Neural cell (in vitro differentiated cells): ENCODE results near the gene HIVEP3. TPM values are rescaled to one million over a fixed set of nuclear protein-coding genes. Genes with fewer than 3 reads are reported as not detected.

Experiments used
- H2AFZ ChIP-seq: fragments of 200-600, 300-800 bp; sonication (generic), shearing (Covaris generic); 2 replicates; pipeline ENCODE4 v1.6.0; 2014; ENCODE audit warnings: low read depth, mild to moderate bottlenecking, antibody characterized with exemption, low read length, moderate library complexity
- H3F3A ChIP-seq: fragments of 200-600 bp; shearing (Covaris generic); 2 replicates; pipeline ENCODE4 v1.6.1; 2016; ENCODE audit warnings: mild to moderate bottlenecking, moderate library complexity, mixed read lengths, antibody characterized with exemption, low read length; ENCODE audit not compliant: insufficient read depth, poor library complexity, severe bottlenecking
- H3K27ac ChIP-seq: fragments of 200-600, 300-800 bp; sonication (generic), shearing (Covaris generic); 2 replicates; pipeline ENCODE4 v1.5.1; 2014; ENCODE audit warnings: mild to moderate bottlenecking, low read length, moderate library complexity
- H3K27me3 ChIP-seq: fragments of 300-800, 200-600 bp; sonication (generic), shearing (Covaris generic); 2 replicates; pipeline ENCODE4 v1.6.0; 2014; ENCODE audit warnings: mild to moderate bottlenecking, low read depth, low read length, moderate library complexity; ENCODE audit not compliant: insufficient read depth
- H3K36me3 ChIP-seq: fragments of 300-800, 200-600 bp; sonication (generic), shearing (Covaris generic); 2 replicates; pipeline ENCODE4 v1.5.1; 2014; ENCODE audit warnings: mild to moderate bottlenecking, antibody characterized with exemption, low read length, moderate library complexity; ENCODE audit not compliant: insufficient read depth
- H3K4me2 ChIP-seq: fragments of 300-800, 200-600 bp; sonication (generic), shearing (Covaris generic); 2 replicates; pipeline ENCODE4 v1.6.0; 2014; ENCODE audit warnings: mild to moderate bottlenecking, low read length
- H3K4me3 ChIP-seq: fragments of 300-800, 200-600 bp; sonication (generic), shearing (Covaris generic); 2 replicates; pipeline ENCODE4 v1.5.1; 2014; ENCODE audit warnings: mild to moderate bottlenecking, low read length, moderate library complexity
- H3K79me2 ChIP-seq: fragments of 200-600 bp; shearing (Covaris generic); replicated peaks from 2 replicates; pipeline ENCODE4 v1.6.0; 2014; ENCODE audit warnings: mild to moderate bottlenecking, low read length, moderate library complexity; ENCODE audit not compliant: insufficient read depth
- H3K9ac ChIP-seq: fragments of 300-800, 200-600 bp; sonication (generic), shearing (Covaris generic); 2 replicates; pipeline ENCODE4 v1.6.1; 2016; ENCODE audit warnings: mild to moderate bottlenecking, low read length, mixed read lengths
- H3K9me2 ChIP-seq: fragments of 200-600 bp; shearing (Covaris generic); 2 replicates; pipeline ENCODE4 v1.6.1; 2016; ENCODE audit warnings: mild to moderate bottlenecking, low read length, mixed read lengths; ENCODE audit not compliant: insufficient read depth
- H3K9me3 ChIP-seq: fragments of 200-600, 300-800 bp; sonication (generic), shearing (Covaris generic); 2 replicates; pipeline ENCODE4 v1.6.1; 2016; ENCODE audit warnings: mild to moderate bottlenecking, mixed run types, low read length, moderate library complexity, mixed read lengths
- H4K20me1 ChIP-seq: fragments of 200-600 bp; shearing (Covaris generic); 2 replicates; pipeline ENCODE4 v1.6.1; 2016; ENCODE audit warnings: mild to moderate bottlenecking, mixed run types; ENCODE audit not compliant: insufficient read depth
- EP300 ChIP-seq: fragments of 450-650 bp; conservative IDR thresholded peaks from 2 replicates; pipeline ENCODE4 v1.6.1; 2014; ENCODE audit warnings: antibody characterized with exemption, mild to moderate bottlenecking, moderate library complexity; ENCODE audit not compliant: poor library complexity, severe bottlenecking
- EZH2 ChIP-seq: fragments of 200-600, 300-800 bp; shearing (Covaris generic), sonication (generic); IDR thresholded peaks from 2 replicates; pipeline ENCODE4 v1.6.1; 2014; ENCODE audit warnings: antibody characterized with exemption, low read length, borderline replicate concordance, mild to moderate bottlenecking; ENCODE audit not compliant: insufficient read depth, poor library complexity, severe bottlenecking
- MXI1 ChIP-seq: fragments of 450-650 bp; conservative IDR thresholded peaks from 2 replicates; pipeline ENCODE4 v1.6.1; 2014; ENCODE audit warnings: antibody characterized with exemption, mild to moderate bottlenecking; ENCODE audit not compliant: poor library complexity, severe bottlenecking
- POLR2AphosphoS5 ChIP-seq: IDR thresholded peaks from 2 replicates; pipeline ENCODE4 v1.6.1; 2012
- RAD21 ChIP-seq: fragments of 450-650 bp; conservative IDR thresholded peaks from 2 replicates; pipeline ENCODE4 v1.6.1; 2014; ENCODE audit warnings: antibody characterized with exemption, mild to moderate bottlenecking, moderate library complexity
- SMC3 ChIP-seq: fragments of 450-650 bp; conservative IDR thresholded peaks from 2 replicates; pipeline ENCODE4 v1.6.1; 2014; ENCODE audit warnings: antibody characterized with exemption, mild to moderate bottlenecking, moderate library complexity; ENCODE audit not compliant: poor library complexity
- TAF1 ChIP-seq: IDR thresholded peaks from 2 replicates; pipeline ENCODE4 v1.6.1; 2012; ENCODE audit warnings: low read depth
- polyA plus RNA-seq: library from polyadenylated mRNA; depleted of rRNA; stranded (reverse); fragments of >200 nt; gene quantifications from 2 replicates; pipeline ENCODE4 v1.2.3, GENCODE V29; 2014
- TF ChIP-seq, protein P1 (sequence below): fragments of 450-650 bp; IDR thresholded peaks from 2 replicates; pipeline ENCODE4 v1.5.1; 2014; ENCODE audit warnings: antibody characterized with exemption, mild to moderate bottlenecking, moderate library complexity; ENCODE audit not compliant: poor library complexity, severe bottlenecking
- TF ChIP-seq, protein P2 (sequence below): IDR thresholded peaks from 2 replicates; pipeline ENCODE4 v1.6.1; 2012; ENCODE audit warnings: borderline replicate concordance

The HIVEP3 gene
- polyA plus RNA-seq, 1 donor from 2014 or later, result 2.6 TPM

GRCh38 chr1:41499591-41499990, 419.1 kb downstream of the HIVEP3 start:
- Histone ChIP-seq H3K79me2 (no peaks in the 10 kb centered on the region), H3K4me3 (no peak overlapping the region), H3K9ac (no peak overlapping the region), H3F3A (no peaks in the 10 kb centered on the region), H3K9me3 (no peaks in the 10 kb centered on the region), H3K4me2 (no peak overlapping the region), H4K20me1 (no peaks in the 10 kb centered on the region), H2AFZ (no peak overlapping the region), H3K36me3 (no peaks in the 10 kb centered on the region), H3K27me3 (peaks cover 18% of the 10 kb centered on the region), H3K27ac (no peak overlapping the region), H3K9me2 (no peaks in the 10 kb centered on the region)
- no peak for TF ChIP-seq SMC3
- no peak for TF ChIP-seq POLR2AphosphoS5
- no peak for TF ChIP-seq EZH2
- no peak for TF ChIP-seq TAF1
- TF ChIP-seq, protein P1, sequence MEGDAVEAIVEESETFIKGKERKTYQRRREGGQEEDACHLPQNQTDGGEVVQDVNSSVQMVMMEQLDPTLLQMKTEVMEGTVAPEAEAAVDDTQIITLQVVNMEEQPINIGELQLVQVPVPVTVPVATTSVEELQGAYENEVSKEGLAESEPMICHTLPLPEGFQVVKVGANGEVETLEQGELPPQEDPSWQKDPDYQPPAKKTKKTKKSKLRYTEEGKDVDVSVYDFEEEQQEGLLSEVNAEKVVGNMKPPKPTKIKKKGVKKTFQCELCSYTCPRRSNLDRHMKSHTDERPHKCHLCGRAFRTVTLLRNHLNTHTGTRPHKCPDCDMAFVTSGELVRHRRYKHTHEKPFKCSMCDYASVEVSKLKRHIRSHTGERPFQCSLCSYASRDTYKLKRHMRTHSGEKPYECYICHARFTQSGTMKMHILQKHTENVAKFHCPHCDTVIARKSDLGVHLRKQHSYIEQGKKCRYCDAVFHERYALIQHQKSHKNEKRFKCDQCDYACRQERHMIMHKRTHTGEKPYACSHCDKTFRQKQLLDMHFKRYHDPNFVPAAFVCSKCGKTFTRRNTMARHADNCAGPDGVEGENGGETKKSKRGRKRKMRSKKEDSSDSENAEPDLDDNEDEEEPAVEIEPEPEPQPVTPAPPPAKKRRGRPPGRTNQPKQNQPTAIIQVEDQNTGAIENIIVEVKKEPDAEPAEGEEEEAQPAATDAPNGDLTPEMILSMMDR, result no peak
- TF ChIP-seq MXI1, result no peak
- TF ChIP-seq, protein P2, sequence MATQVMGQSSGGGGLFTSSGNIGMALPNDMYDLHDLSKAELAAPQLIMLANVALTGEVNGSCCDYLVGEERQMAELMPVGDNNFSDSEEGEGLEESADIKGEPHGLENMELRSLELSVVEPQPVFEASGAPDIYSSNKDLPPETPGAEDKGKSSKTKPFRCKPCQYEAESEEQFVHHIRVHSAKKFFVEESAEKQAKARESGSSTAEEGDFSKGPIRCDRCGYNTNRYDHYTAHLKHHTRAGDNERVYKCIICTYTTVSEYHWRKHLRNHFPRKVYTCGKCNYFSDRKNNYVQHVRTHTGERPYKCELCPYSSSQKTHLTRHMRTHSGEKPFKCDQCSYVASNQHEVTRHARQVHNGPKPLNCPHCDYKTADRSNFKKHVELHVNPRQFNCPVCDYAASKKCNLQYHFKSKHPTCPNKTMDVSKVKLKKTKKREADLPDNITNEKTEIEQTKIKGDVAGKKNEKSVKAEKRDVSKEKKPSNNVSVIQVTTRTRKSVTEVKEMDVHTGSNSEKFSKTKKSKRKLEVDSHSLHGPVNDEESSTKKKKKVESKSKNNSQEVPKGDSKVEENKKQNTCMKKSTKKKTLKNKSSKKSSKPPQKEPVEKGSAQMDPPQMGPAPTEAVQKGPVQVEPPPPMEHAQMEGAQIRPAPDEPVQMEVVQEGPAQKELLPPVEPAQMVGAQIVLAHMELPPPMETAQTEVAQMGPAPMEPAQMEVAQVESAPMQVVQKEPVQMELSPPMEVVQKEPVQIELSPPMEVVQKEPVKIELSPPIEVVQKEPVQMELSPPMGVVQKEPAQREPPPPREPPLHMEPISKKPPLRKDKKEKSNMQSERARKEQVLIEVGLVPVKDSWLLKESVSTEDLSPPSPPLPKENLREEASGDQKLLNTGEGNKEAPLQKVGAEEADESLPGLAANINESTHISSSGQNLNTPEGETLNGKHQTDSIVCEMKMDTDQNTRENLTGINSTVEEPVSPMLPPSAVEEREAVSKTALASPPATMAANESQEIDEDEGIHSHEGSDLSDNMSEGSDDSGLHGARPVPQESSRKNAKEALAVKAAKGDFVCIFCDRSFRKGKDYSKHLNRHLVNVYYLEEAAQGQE, result no peak
- TF ChIP-seq EP300, result no peak
- TF ChIP-seq RAD21, result no peak

DNA sequence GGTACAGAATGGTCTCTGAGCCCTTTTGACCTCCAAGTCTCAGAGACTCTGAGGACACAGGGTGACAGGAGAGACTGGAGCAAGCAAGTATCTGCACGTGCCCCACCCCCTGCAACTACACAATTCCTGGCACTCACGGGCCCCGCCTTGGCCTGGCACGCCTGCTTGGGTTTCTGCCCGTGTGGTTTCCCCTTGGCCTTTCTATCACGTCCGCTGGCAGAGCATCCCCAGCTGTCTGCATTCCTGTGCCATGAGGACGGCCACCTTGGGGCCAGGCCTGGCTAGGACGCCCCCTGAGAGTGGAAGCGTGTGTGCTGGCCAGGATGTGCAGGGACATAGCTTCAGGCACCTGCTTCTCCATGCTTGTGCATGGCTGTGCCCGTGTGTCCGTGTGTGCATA, 419.9 kb downstream of the HIVEP3 start:
- Histone ChIP-seq H3K4me3 (no peak overlapping the region), H3K9me2 (no peaks in the 10 kb centered on the region), H3K9me3 (no peaks in the 10 kb centered on the region), H3K27me3 (peaks cover 18% of the 10 kb centered on the region), H3K4me2 (no peak overlapping the region), H3F3A (no peaks in the 10 kb centered on the region), H3K36me3 (no peaks in the 10 kb centered on the region), H4K20me1 (no peaks in the 10 kb centered on the region), H3K79me2 (no peaks in the 10 kb centered on the region), H3K9ac (no peak overlapping the region), H3K27ac (no peak overlapping the region), H2AFZ (no peak overlapping the region)
- no peak for TF ChIP-seq TAF1
- no peak for TF ChIP-seq SMC3
- TF ChIP-seq, protein P1, result no peak
- TF ChIP-seq POLR2AphosphoS5, result no peak
- no peak for TF ChIP-seq EP300
- no peak for TF ChIP-seq RAD21
- TF ChIP-seq MXI1, result no peak
- TF ChIP-seq, protein P2, result no peak
- no peak for TF ChIP-seq EZH2
